Fibroblast of skin of right biceps (primary cell): ENCODE data around the gene FBXO44.
A peak's percentile ranks its signal among the peaks of the same experiment; 100 is the strongest.

ENCODE experiments used
- DNase-seq: peaks from one replicate; pipeline ENCODE4 v3.0.0-alpha.2; 2013

Gene FBXO44

GRCh38 chr1:11691928-11692711 is 37.4 kb downstream of the FBXO44 start:
- no peak for DNase-seq

GRCh38 chr1:11693024-11693590 is 38.4 kb downstream of the FBXO44 start:
- peak; percentile 81 for DNase-seq

GRCh38 chr1:11693917-11694316 is 39.2 kb downstream of the FBXO44 start:
- DNase-seq, result no peak

GRCh38 chr1:11695861-11696260 is 41.2 kb downstream of the FBXO44 start:
- no peak for DNase-seq

- DNase-seq, result no peak
Measured at GRCh38 chr1:11697188-11697892, 42.7 kb downstream of the FBXO44 start.

GRCh38 chr1:11697893-11698210 is 43.2 kb downstream of the FBXO44 start:
- no peak for DNase-seq

GRCh38 chr1:11700601-11701467 is 46.2 kb downstream of the FBXO44 start:
- DNase-seq, result no peak

- no peak for DNase-seq
Measured at GRCh38 chr1:11701551-11701961, 46.9 kb downstream of the FBXO44 start.

GRCh38 chr1:11701981-11702803 is 47.5 kb downstream of the FBXO44 start:
- DNase-seq, result no peak

- DNase-seq, result no peak
Measured at GRCh38 chr1:11703357-11704193, 48.9 kb downstream of the FBXO44 start.

GRCh38 chr1:11704194-11704529 is 49.5 kb downstream of the FBXO44 start:
- DNase-seq, result no peak

GRCh38 chr1:11704691-11705475 is 50.2 kb downstream of the FBXO44 start:
- DNase-seq, result no peak

- no peak for DNase-seq
Measured at GRCh38 chr1:11705596-11705995, 50.9 kb downstream of the FBXO44 start.

GRCh38 chr1:11706292-11706691 is 51.6 kb downstream of the FBXO44 start:
- DNase-seq, result no peak

GRCh38 chr1:11707621-11708276 is 53.1 kb downstream of the FBXO44 start:
- no peak for DNase-seq

GRCh38 chr1:11708554-11709350 is 54.1 kb downstream of the FBXO44 start:
- DNase-seq, result no peak

- DNase-seq, result no peak
Measured at GRCh38 chr1:11711490-11711889, 56.8 kb downstream of the FBXO44 start.

GRCh38 chr1:11712285-11712684 is 57.6 kb downstream of the FBXO44 start:
- no peak for DNase-seq
